Ectodermal cell (in vitro differentiated cells): ENCODE measurements around the gene SOAT2.

ENCODE experiments used
- H3K27ac ChIP-seq: 2 replicates; pipeline ENCODE4 v1.7.0; 2013; ENCODE audit warnings: mild to moderate bottlenecking, low read depth, low read length; ENCODE audit not compliant: insufficient read depth, poor library complexity, severe bottlenecking
- H3K27me3 ChIP-seq: 2 replicates; pipeline ENCODE4 v1.7.0; 2013; ENCODE audit warnings: mild to moderate bottlenecking, low read length; ENCODE audit not compliant: insufficient read depth, control insufficient read depth, poor library complexity, severe bottlenecking
- H3K36me3 ChIP-seq: one replicate; pipeline ENCODE4 v1.7.0; 2013; ENCODE audit warnings: low read length; ENCODE audit not compliant: control insufficient read depth, insufficient read depth
- H3K4me1 ChIP-seq: one replicate; pipeline ENCODE4 v1.7.0; 2013; ENCODE audit warnings: low read length; ENCODE audit not compliant: control insufficient read depth, insufficient read depth
- H3K4me3 ChIP-seq: 2 replicates; pipeline ENCODE4 v1.7.0; 2013; ENCODE audit warnings: low read depth, low read length, control low read depth; ENCODE audit not compliant: insufficient read depth
- H3K9me3 ChIP-seq: 2 replicates; pipeline ENCODE4 v1.7.0; 2013; ENCODE audit warnings: mild to moderate bottlenecking, low read length, moderate library complexity; ENCODE audit not compliant: control insufficient read depth
- WGBS, 2 experiments: methylation state at CpG; one replicate each; pipeline ENCODE4 v1.1.7; 2013; ENCODE audit warnings: missing lambda C conversion rate in 2 of 2; 5-methylcytosine and 5-hydroxymethylcytosine counted together

SOAT2 gene

GRCh38 chr12:53074283-53074998, 28.8 kb upstream of the SOAT2 start:
- H3K4me3 ChIP-seq = no peak overlapping the region
- no peak overlapping the region for H3K27ac ChIP-seq
- H3K4me1 ChIP-seq = peaks cover 24% of the 10 kb centered on the region
- no peaks in the 10 kb centered on the region for H3K9me3 ChIP-seq
- H3K36me3 ChIP-seq = no peaks in the 10 kb centered on the region
- H3K27me3 ChIP-seq = no peaks in the 10 kb centered on the region
- 94 to 95% methylated on average over 11 of the region's 11 CpGs for WGBS, 2 experiments

GRCh38 chr12:53074999-53075370, 28.3 kb upstream of the SOAT2 start:
- Histone ChIP-seq H3K4me3 (no peak overlapping the region), H3K4me1 (peaks cover 20% of the 10 kb centered on the region), H3K27ac (no peak overlapping the region), H3K9me3 (no peaks in the 10 kb centered on the region), H3K27me3 (no peaks in the 10 kb centered on the region), H3K36me3 (no peaks in the 10 kb centered on the region)
- 90 to 91% methylated on average over 3 of the region's 3 CpGs for WGBS, 2 experiments

GRCh38 chr12:53076461-53076860, 26.8 kb upstream of the SOAT2 start:
- H3K27me3 ChIP-seq = no peaks in the 10 kb centered on the region
- 87 to 93% methylated on average over 3 of the region's 3 CpGs for WGBS, 2 experiments
- no peak overlapping the region for H3K27ac ChIP-seq
- no peak overlapping the region for H3K4me3 ChIP-seq
- no peaks in the 10 kb centered on the region for H3K36me3 ChIP-seq
- H3K4me1 ChIP-seq = peaks cover 19% of the 10 kb centered on the region
- no peaks in the 10 kb centered on the region for H3K9me3 ChIP-seq

DNA sequence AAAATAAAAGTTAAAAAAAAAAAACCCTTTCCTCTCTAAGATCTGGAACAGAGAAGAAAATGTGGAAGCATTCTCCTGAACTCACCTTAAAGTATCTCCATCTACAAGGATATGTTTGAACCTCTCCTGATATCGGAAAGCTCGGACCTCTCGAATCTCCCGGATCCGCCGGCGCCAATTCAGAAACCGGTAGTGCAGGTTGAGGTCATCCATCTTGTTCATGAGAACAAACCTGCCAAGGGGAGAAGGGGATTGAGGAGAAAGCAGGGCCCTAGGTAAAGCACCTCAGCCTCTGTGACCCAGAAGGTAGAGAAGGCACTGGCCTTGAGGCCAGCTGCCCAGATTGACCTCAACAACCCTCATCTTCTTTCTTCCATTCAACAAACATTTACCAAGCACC, 26.3 kb upstream of the SOAT2 start:
- peaks cover 14% of the 10 kb centered on the region for H3K4me1 ChIP-seq
- WGBS, 2 experiments = 93% methylated on average over 8 of the region's 8 CpGs
- no peaks in the 10 kb centered on the region for H3K9me3 ChIP-seq
- H3K27ac ChIP-seq = no peak overlapping the region
- H3K27me3 ChIP-seq = no peaks in the 10 kb centered on the region
- no peaks in the 10 kb centered on the region for H3K36me3 ChIP-seq
- H3K4me3 ChIP-seq = no peak overlapping the region

DNA sequence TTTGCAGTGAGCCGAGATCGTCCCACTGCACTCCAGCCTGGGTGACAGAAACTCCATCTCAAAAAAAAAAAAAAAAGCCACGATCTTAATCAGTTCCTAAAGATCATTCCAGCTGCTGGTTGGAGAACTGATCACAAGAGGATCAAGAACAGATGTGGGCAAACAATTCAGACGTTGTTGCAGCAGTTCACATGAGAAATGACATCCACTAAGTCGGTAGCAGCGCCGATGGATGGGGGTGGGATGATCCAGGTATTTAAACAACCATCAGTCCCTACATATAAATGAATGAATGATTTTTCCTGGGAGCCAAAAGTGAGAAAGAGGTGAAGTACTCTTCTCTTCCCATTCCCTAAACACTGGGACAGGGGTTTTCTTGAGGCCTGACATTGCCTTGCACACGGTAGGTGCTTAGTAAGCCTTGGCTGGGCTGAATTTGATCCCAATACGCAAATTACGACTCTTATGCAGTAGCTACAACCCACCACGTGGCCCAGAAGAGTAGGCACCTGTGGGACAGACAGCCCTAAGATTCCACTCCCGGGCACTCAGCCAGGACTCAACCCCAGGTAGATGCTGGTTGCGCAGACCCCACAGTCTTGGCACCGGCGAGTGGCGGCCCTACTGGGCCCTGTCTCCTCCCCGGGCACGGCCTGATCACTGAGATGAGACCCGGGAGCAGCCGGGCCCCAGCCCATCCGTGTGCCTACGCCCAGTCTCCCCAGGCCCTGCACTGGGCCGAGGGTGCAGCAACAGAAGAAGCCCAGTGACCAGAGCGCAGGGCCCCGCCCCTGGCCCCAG, 24.7 kb upstream of the SOAT2 start:
- H3K4me3 ChIP-seq = peak overlapping the region; percentile 56
- WGBS, 2 experiments = 23 to 28% methylated on average over 22 to 25 of the region's 25 CpGs
- no peaks in the 10 kb centered on the region for H3K36me3 ChIP-seq
- H3K27me3 ChIP-seq = no peaks in the 10 kb centered on the region
- H3K27ac ChIP-seq = peak overlapping the region; percentile 55
- H3K9me3 ChIP-seq = no peaks in the 10 kb centered on the region
- peaks cover 5% of the 10 kb centered on the region for H3K4me1 ChIP-seq

DNA sequence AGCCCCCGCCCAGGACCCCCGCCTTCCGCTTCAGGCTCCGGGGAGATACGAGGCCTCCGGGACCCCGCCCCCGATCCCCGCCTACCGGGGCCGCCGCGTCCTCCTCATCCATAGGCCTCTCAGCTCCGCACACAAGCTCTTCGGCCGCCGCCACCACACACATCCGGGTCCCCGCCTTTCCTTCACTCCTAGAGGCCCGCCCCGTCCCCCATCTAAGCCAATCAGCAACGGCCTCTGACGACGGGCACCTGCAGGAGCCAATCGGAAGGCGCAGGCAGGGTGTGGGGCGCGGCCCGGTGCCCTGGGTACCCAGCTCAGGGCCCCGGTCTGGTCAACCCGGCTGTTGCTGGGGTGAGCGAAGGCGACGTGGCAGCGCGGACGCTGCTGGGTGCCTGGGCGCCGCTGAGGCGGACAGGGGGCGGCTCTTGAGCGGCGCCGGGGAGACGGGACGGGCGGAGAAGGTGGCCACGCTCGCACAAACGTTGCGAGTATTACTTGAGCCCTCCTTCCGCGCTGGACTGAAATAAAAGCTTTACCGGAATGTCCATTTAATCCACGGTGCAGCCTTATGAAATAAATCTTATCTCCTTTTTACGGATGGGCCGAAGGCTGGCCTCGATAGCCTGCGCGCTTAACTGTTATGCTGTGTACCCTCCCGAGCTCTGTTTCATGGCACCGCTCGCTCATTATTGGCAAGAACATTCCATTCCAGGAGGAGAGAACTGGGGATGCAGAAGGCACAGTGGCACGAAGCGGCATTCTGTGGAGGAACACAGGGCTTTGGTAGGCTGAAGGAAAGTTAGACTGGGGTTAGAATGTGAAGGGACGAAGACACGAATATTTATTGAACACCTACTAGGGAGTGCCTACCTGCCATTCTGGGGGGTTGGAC, 23.8 kb upstream of the SOAT2 start, which contains the start of gene SPRYD3:
Gene SPRYD3 (minus strand): TSS at position 165 of the 892 bp plus-strand sequence. CDS start 57 bp downstream, at position 108.
- Histone ChIP-seq H3K4me3 (peak within 1 kb of the TSS; percentile 56), H3K27ac (peak within 1 kb of the TSS; percentile 55), H3K27me3 (no peaks in the 10 kb centered on the region), H3K9me3 (no peaks in the 10 kb centered on the region), H3K36me3 (no peaks in the 10 kb centered on the region), H3K4me1 (peaks cover 5% of the 10 kb centered on the region)
- 5 to 6% methylated on average over 67 of the region's 67 CpGs for WGBS, 2 experiments

- Histone ChIP-seq H3K27me3 (no peaks in the 10 kb centered on the region), H3K4me1 (peaks cover 5% of the 10 kb centered on the region), H3K36me3 (no peaks in the 10 kb centered on the region), H3K9me3 (no peaks in the 10 kb centered on the region), H3K4me3 (no peak overlapping the region), H3K27ac (no peak overlapping the region)
- 92 to 100% methylated on average over 1 to 2 of the region's 2 CpGs for WGBS, 2 experiments
Observed at GRCh38 chr12:53082637-53083175, 20.6 kb upstream of the SOAT2 start.

- Histone ChIP-seq H3K27me3 (peaks cover under 1% of the 10 kb centered on the region), H3K4me3 (no peak overlapping the region), H3K9me3 (no peaks in the 10 kb centered on the region), H3K4me1 (no peaks in the 10 kb centered on the region), H3K27ac (no peak overlapping the region), H3K36me3 (no peaks in the 10 kb centered on the region)
- WGBS, 2 experiments = 94 to 97% methylated on average over 1 to 3 of the region's 3 CpGs
Observed at GRCh38 chr12:53086361-53086760, 16.9 kb upstream of the SOAT2 start.

DNA sequence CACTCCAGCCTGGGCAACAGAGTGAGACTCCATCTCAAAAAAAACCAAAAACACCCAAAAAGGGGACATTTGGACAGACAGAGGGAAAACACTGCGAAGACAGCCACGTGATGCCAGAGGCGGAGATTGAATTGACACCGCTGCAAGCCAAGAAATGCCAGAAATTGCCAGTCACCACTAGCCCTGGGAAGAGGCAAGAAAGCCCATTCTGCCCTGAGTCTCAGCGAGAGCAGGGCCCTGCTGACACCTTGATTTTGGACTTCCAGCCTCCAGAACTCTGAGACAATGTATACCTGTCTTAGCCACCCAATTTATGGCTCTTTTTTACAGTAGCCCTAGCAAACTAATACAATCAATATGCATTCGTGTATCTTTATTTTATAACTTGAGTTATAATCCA, 13.2 kb upstream of the SOAT2 start:
- Histone ChIP-seq H3K27ac (no peak overlapping the region), H3K4me3 (no peak overlapping the region), H3K27me3 (peaks cover 5% of the 10 kb centered on the region), H3K9me3 (no peaks in the 10 kb centered on the region), H3K36me3 (no peaks in the 10 kb centered on the region), H3K4me1 (no peaks in the 10 kb centered on the region)
- WGBS, 2 experiments = 90 to 92% methylated on average over 5 to 6 of the region's 6 CpGs
